K562 (cell line): Measurements from ENCODE around the gene SLC17A4. TPM values are rescaled to one million over a fixed set of nuclear protein-coding genes. Genes with fewer than 3 reads are reported as not detected.

Source experiments
- ATAC-seq: fragments of 200-7000 bp; cut with Tn5 transposase; 3 replicates; pipeline ENCODE4 v1.9.1; 2020; ENCODE audit warnings: moderate library complexity
- BruUV-seq: library from RNA; stranded (reverse); fragments of 400-500 nt; replicated peaks from 2 replicates; lab custom pipeline; 2021; lab: Mats Ljungman, UMichigan
- CTCF ChIA-PET: fragments of 300-600 bp; formaldehyde crosslinking; extraction: SDS; loops from one replicate; lab custom pipeline; 2021; ENCODE audit warnings: low intra/inter-chr PET ratio; lab: Yijun Ruan, JAX
- POLR2A ChIA-PET: fragments of 300-600, 350-650 bp; sonication (Branson Sonifier 250); formaldehyde crosslinking; extraction: SDS; loops from one replicate; lab custom pipeline; 2021; ENCODE audit warnings: antibody characterized with exemption, inconsistent platforms; lab: Yijun Ruan, JAX
- DNase-seq, 4 experiments: peaks; one replicate each; pipeline versions ENCODE4 v3.0.0 to v3.0.0-alpha.2; 2011 to 2018; ENCODE audit warnings: low spot score in 3 of 4, mixed read lengths in 3 of 4; ENCODE audit errors: extremely low read depth in 1 of 4
- FAIRE-seq: peaks from 2 replicates; lab custom pipeline; 2011; peaks lifted over from hg19 to GRCh38; lab: Jason Lieb, UNC
- H2AFZ ChIP-seq: 2 replicates; pipeline ENCODE4 v1.6.0; 2011; ENCODE audit warnings: low read depth, low read length, control low read depth, inconsistent platforms
- H3K27ac ChIP-seq: fragments of 200-600 bp; 3 replicates; pipeline ENCODE4 v1.8.0; 2011; ENCODE audit warnings: low read depth, mild to moderate bottlenecking, control low read depth, inconsistent platforms, low read length, moderate library complexity, mixed read lengths; ENCODE audit errors: extremely low read depth
- H3K27me3 ChIP-seq, 2 experiments: fragments of 300-600 bp in 1 of 2; 2 replicates in 1 of 2; 3 replicates in 1 of 2; pipeline versions ENCODE4 v1.6.0 to v1.8.0; 2011; ENCODE audit warnings: inconsistent platforms in 2 of 2, low read length in 2 of 2, mild to moderate bottlenecking in 1 of 2, mixed read lengths in 1 of 2, moderate library complexity in 1 of 2; ENCODE audit not compliant: control insufficient read depth in 2 of 2, insufficient read depth in 2 of 2
- H3K36me3 ChIP-seq: fragments of 300-600 bp; 3 replicates; pipeline ENCODE4 v1.8.0; 2011; ENCODE audit warnings: mild to moderate bottlenecking, low read length, inconsistent platforms; ENCODE audit not compliant: control insufficient read depth, insufficient read depth
- H3K4me1 ChIP-seq, 2 experiments: fragments of 200-600 bp in 1 of 2; replicated peaks in 1 of 2; 2 replicates in 1 of 2; 3 replicates in 1 of 2; pipeline versions ENCODE4 v1.5.1 to v1.8.0; 2011; ENCODE audit warnings: inconsistent platforms in 2 of 2, low read length in 2 of 2, mild to moderate bottlenecking in 1 of 2, mixed read lengths in 1 of 2, moderate library complexity in 1 of 2; ENCODE audit not compliant: control insufficient read depth in 2 of 2, insufficient read depth in 2 of 2
- H3K4me2 ChIP-seq: 2 replicates; pipeline ENCODE4 v1.6.1; 2011; ENCODE audit warnings: low read length, control low read depth, inconsistent platforms, mixed read lengths; ENCODE audit not compliant: insufficient read depth
- H3K4me3 ChIP-seq: fragments of 200-600 bp; sonication (generic), shearing (Covaris generic); 2 replicates; pipeline ENCODE4 v1.5.1; 2016; ENCODE audit warnings: control low read depth, inconsistent platforms
- H3K79me2 ChIP-seq: fragments of 200-600 bp; 3 replicates; pipeline ENCODE4 v1.8.0; 2011; ENCODE audit warnings: low read length, inconsistent platforms; ENCODE audit not compliant: control insufficient read depth, insufficient read depth
- H3K9ac ChIP-seq, 2 experiments: 2 replicates each; pipeline versions ENCODE4 v1.6.0 to v1.6.1; 2011; ENCODE audit warnings: low read depth in 2 of 2, low read length in 2 of 2, control low read depth in 1 of 2, inconsistent platforms in 1 of 2, mild to moderate bottlenecking in 1 of 2, mixed read lengths in 1 of 2; ENCODE audit not compliant: insufficient read depth in 1 of 2
- H3K9me1 ChIP-seq: one replicate; pipeline ENCODE4 v1.6.0; 2011; ENCODE audit warnings: inconsistent platforms, mild to moderate bottlenecking, low read length, moderate library complexity; ENCODE audit not compliant: control insufficient read depth, insufficient read depth
- H3K9me3 ChIP-seq: replicated peaks from 2 replicates; pipeline ENCODE4 v1.5.1; 2011; ENCODE audit warnings: low read depth, low read length, inconsistent platforms; ENCODE audit not compliant: control insufficient read depth, insufficient read depth
- H4K20me1 ChIP-seq: replicated peaks from 2 replicates; pipeline ENCODE4 v1.6.1; 2011; ENCODE audit warnings: low read length, inconsistent platforms, mixed read lengths; ENCODE audit not compliant: control insufficient read depth, insufficient read depth
- BRCA1 ChIP-seq, 2 experiments: fragments of 450-650 bp in 1 of 2; sonication (generic) in 1 of 2; formaldehyde crosslinking in 1 of 2; IDR thresholded peaks; 2 replicates each; pipeline versions ENCODE4 v1.5.0 to v1.6.1; 2017 to 2020; ENCODE audit warnings: mild to moderate bottlenecking in 1 of 2, missing genetic modification reagents in 1 of 2
- BRD4 ChIP-seq: fragments of 200-600 bp; sonication (generic); IDR thresholded peaks from 2 replicates; pipeline ENCODE4 v1.6.1; 2017; ENCODE audit warnings: inconsistent platforms
- CREBBP ChIP-seq: IDR thresholded peaks from one replicate; pipeline ENCODE4 v1.6.1; 2012; ENCODE audit warnings: low read depth, mild to moderate bottlenecking, control low read depth, inconsistent platforms, low read length
- HDGF ChIP-seq: fragments of 450-650 bp; IDR thresholded peaks from 2 replicates; pipeline ENCODE4 v1.6.1; 2016
- HSF4 ChIP-seq: fragments of 250-450 bp; sonication (Bioruptor Pico); IDR thresholded peaks from 2 replicates; pipeline ENCODE4 v2.1.2; 2022; ENCODE audit warnings: mild to moderate bottlenecking, moderate library complexity, borderline replicate concordance
- MEF2D ChIP-seq: conservative IDR thresholded peaks from 2 replicates; pipeline ENCODE4 v1.6.1; 2016; ENCODE audit warnings: low read depth, missing genetic modification characterization, missing compliant biosample characterization
- MTA2 ChIP-seq: fragments of 450-650 bp; IDR thresholded peaks from 2 replicates; pipeline ENCODE4 v1.6.1; 2016; ENCODE audit warnings: low read depth
- MXI1 ChIP-seq: IDR thresholded peaks from 2 replicates; pipeline ENCODE4 v1.6.1; 2011; ENCODE audit warnings: low read depth, mild to moderate bottlenecking, improper control_type of control experiment, low read length
- POLR3G ChIP-seq: IDR thresholded peaks from 2 replicates; pipeline ENCODE4 v1.6.1; 2011; ENCODE audit not compliant: insufficient read length, insufficient replicate concordance; ENCODE audit errors: extremely low read depth
- RFX1 ChIP-seq: fragments of 450-650 bp; IDR thresholded peaks from 2 replicates; pipeline ENCODE4 v1.6.1; 2016; ENCODE audit warnings: mild to moderate bottlenecking, moderate library complexity
- RNF2 ChIP-seq: sonication (generic); IDR thresholded peaks from 2 replicates; pipeline ENCODE4 v1.6.1; 2016
- SMARCE1 ChIP-seq: fragments of 450-650 bp; IDR thresholded peaks from 2 replicates; pipeline ENCODE4 v1.7.1; 2016; ENCODE audit warnings: mild to moderate bottlenecking
- TEAD4 ChIP-seq, 2 experiments: sonication (generic) in 1 of 2; formaldehyde crosslinking in 1 of 2; IDR thresholded peaks; 2 replicates each; pipeline versions ENCODE4 v1.6.1 to v1.8.0; 2012 to 2022; ENCODE audit warnings: borderline replicate concordance in 1 of 2, inconsistent platforms in 1 of 2, low read length in 1 of 2, mild to moderate bottlenecking in 1 of 2, missing genetic modification reagents in 1 of 2
- ZC3H11A ChIP-seq: IDR thresholded peaks from 2 replicates; pipeline ENCODE4 v1.6.1; 2012; ENCODE audit warnings: low read depth, low read length, improper control_type of control experiment
- WGBS: fragments of 100-300 bp; shearing (Covaris generic); methylation state at CpG from one replicate; pipeline ENCODE4 v1.1.6; 2016; ENCODE audit warnings: low coverage, mixed read lengths; ENCODE audit not compliant: insufficient coverage; ENCODE audit errors: missing lambda C conversion rate; 5-methylcytosine and 5-hydroxymethylcytosine counted together
- in situ Hi-C: fragments of 300-500 bp; cut with MboI; formaldehyde crosslinking; loops from 4 replicates; pipeline ENCODE4 v1.15.0; 2018; ENCODE audit warnings: inconsistent platforms, mixed read lengths
- intact Hi-C: fragments of 100-400 bp; cut with micrococcal nuclease; formaldehyde crosslinking; loops from 2 replicates; pipeline ENCODE4 v1.14.2; 2022
- polyA plus RNA-seq, 8 experiments: library from polyadenylated mRNA; depleted of rRNA in 4 of 8; stranded (reverse) in 5 of 8; unstranded in 3 of 8; fragments of >200 nt; fragmentation: Nextera tagmentation in 2 of 8; fragmentation: Illumina TruSeq in 1 of 8; extraction: Ambion mirVana in 2 of 8; extraction: Trizol in 1 of 8; gene quantifications; 2 replicates each; pipeline versions ENCODE4 v1.2.1 to v1.2.3, GENCODE V29; 2011 to 2014; ENCODE audit warnings: inconsistent platforms in 1 of 8, missing spikeins in 1 of 8
- total RNA-seq, 7 experiments: library from RNA; depleted of rRNA in 6 of 7; stranded (reverse); fragments of >200 nt in 6 of 7; fragmentation: Illumina TruSeq in 2 of 7; extraction: Trizol in 2 of 7; gene quantifications; 2 replicates each; pipeline versions ENCODE4 v1.2.1 to v1.2.3, GENCODE V29; 2011 to 2021; ENCODE audit warnings: low replicate concordance in 1 of 7
- TF ChIP-seq, protein P1 (sequence below): fragments of 250-450 bp; sonication (Bioruptor Pico); IDR thresholded peaks from 2 replicates; pipeline ENCODE4 v1.9.0; 2021; ENCODE audit warnings: mild to moderate bottlenecking
- TF ChIP-seq, protein P2 (sequence below): fragments of 250-450 bp; sonication (Bioruptor Pico); IDR thresholded peaks from 2 replicates; pipeline ENCODE4 v1.8.0; 2022; ENCODE audit warnings: moderate library complexity, mild to moderate bottlenecking, inconsistent platforms
- TF ChIP-seq, protein P3 (sequence below): fragments of 200-800 bp; sonication (Bioruptor generic); IDR thresholded peaks from 2 replicates; pipeline ENCODE4 v1.6.1; 2016; ENCODE audit warnings: missing genetic modification characterization, missing compliant biosample characterization
- TF ChIP-seq, protein P4 (sequence below): sonication (generic); formaldehyde crosslinking; IDR thresholded peaks from 2 replicates; pipeline ENCODE4 v1.5.0; 2020; ENCODE audit warnings: missing genetic modification reagents

Gene SLC17A4
- total and polyA plus RNA-seq, 9 of the 15 experiments (the other 6 are each of a cell fraction or from before 2014, with no cell fraction given) = not detected

DNA sequence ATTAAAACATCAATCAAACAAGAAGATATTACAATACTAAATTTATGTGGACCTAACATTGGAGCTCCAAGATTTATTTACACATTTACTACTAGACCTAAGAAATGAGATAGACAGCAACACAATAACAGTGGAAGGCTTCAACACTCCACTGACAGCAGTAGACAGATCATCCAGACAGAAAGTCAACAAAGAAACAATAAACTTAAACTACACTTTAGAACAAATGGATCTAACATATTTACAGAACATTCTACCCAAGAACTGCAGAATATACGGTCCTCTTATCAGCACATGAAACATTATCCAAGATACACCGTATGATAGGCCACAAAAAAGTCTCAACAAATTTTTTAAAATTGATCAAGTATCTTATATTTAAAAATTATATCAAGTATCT lies 50.3 kb downstream of the SLC17A4 start:
- H3K4me1 ChIP-seq = no peaks in the 10 kb centered on the region
- no peak overlapping the region for H3K4me2 ChIP-seq
- in situ Hi-C loops = no loop called here
- H3K27me3 ChIP-seq = no peaks in the 10 kb centered on the region
- BruUV-seq = no TSS peak
- H3K4me3 ChIP-seq = no peak overlapping the region
- ATAC-seq (no peak), FAIRE-seq (no peak), DNase-seq (no peak)
- CTCF ChIA-PET = no interaction called here
- H2AFZ ChIP-seq = no peak overlapping the region
- no peaks in the 10 kb centered on the region for H3K9me3 ChIP-seq
- H3K79me2 ChIP-seq = no peaks in the 10 kb centered on the region
- intact Hi-C loops = no loop called here
- H3K36me3 ChIP-seq = no peaks in the 10 kb centered on the region
- POLR2A ChIA-PET = interaction anchor here (0.6 kb wide), 1 partner anchor 9 kb away, joined by 3 read pairs; no protein-coding TSS in a partner anchor
- H3K9ac ChIP-seq = no peak overlapping the region
- 0% methylated on average over 2 of the region's 2 CpGs for WGBS
- no peaks in the 10 kb centered on the region for H4K20me1 ChIP-seq
- H3K27ac ChIP-seq = no peak overlapping the region
- no peaks in the 10 kb centered on the region for H3K9me1 ChIP-seq
- TF ChIP-seq RNF2 (no peak), ZC3H11A (no peak), SMARCE1 (no peak), POLR3G (no peak), MTA2 (no peak), BRCA1 (IDR thresholded peaks at IDR 0.05) (no peak), BRCA1 (CRISPR knock-in tag; IDR thresholded peaks at IDR 0.05) (no peak), HDGF (no peak), TEAD4 (IDR thresholded peaks at IDR 0.05; ENCODE audit: low read length) (no peak), TEAD4 (CRISPR knock-in tag; IDR thresholded peaks at IDR 0.05; ENCODE audit: borderline replicate concordance) (no peak), HSF4 (CRISPR knock-in tag) (no peak), MEF2D (tag) (no peak), RFX1 (no peak), BRD4 (no peak), MXI1 (no peak), CREBBP (no peak)
- TF ChIP-seq, protein P1, sequence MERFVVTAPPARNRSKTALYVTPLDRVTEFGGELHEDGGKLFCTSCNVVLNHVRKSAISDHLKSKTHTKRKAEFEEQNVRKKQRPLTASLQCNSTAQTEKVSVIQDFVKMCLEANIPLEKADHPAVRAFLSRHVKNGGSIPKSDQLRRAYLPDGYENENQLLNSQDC (CRISPR knock-in tag) = no peak
- TF ChIP-seq, protein P2, sequence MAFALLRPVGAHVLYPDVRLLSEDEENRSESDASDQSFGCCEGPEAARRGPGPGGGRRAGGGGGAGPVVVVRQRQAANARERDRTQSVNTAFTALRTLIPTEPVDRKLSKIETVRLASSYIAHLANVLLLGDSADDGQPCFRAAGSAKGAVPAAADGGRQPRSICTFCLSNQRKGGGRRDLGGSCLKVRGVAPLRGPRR (CRISPR knock-in tag) = no peak
- TF ChIP-seq, protein P3, sequence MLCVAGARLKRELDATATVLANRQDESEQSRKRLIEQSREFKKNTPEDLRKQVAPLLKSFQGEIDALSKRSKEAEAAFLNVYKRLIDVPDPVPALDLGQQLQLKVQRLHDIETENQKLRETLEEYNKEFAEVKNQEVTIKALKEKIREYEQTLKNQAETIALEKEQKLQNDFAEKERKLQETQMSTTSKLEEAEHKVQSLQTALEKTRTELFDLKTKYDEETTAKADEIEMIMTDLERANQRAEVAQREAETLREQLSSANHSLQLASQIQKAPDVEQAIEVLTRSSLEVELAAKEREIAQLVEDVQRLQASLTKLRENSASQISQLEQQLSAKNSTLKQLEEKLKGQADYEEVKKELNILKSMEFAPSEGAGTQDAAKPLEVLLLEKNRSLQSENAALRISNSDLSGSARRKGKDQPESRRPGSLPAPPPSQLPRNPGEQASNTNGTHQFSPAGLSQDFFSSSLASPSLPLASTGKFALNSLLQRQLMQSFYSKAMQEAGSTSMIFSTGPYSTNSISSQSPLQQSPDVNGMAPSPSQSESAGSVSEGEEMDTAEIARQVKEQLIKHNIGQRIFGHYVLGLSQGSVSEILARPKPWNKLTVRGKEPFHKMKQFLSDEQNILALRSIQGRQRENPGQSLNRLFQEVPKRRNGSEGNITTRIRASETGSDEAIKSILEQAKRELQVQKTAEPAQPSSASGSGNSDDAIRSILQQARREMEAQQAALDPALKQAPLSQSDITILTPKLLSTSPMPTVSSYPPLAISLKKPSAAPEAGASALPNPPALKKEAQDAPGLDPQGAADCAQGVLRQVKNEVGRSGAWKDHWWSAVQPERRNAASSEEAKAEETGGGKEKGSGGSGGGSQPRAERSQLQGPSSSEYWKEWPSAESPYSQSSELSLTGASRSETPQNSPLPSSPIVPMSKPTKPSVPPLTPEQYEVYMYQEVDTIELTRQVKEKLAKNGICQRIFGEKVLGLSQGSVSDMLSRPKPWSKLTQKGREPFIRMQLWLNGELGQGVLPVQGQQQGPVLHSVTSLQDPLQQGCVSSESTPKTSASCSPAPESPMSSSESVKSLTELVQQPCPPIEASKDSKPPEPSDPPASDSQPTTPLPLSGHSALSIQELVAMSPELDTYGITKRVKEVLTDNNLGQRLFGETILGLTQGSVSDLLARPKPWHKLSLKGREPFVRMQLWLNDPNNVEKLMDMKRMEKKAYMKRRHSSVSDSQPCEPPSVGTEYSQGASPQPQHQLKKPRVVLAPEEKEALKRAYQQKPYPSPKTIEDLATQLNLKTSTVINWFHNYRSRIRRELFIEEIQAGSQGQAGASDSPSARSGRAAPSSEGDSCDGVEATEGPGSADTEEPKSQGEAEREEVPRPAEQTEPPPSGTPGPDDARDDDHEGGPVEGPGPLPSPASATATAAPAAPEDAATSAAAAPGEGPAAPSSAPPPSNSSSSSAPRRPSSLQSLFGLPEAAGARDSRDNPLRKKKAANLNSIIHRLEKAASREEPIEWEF (CRISPR knock-in tag) = no peak
- TF ChIP-seq, protein P4, sequence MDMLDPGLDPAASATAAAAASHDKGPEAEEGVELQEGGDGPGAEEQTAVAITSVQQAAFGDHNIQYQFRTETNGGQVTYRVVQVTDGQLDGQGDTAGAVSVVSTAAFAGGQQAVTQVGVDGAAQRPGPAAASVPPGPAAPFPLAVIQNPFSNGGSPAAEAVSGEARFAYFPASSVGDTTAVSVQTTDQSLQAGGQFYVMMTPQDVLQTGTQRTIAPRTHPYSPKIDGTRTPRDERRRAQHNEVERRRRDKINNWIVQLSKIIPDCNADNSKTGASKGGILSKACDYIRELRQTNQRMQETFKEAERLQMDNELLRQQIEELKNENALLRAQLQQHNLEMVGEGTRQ = no peak
